ENCODE results near the gene TOMM7.

The TOMM7 gene

DNA sequence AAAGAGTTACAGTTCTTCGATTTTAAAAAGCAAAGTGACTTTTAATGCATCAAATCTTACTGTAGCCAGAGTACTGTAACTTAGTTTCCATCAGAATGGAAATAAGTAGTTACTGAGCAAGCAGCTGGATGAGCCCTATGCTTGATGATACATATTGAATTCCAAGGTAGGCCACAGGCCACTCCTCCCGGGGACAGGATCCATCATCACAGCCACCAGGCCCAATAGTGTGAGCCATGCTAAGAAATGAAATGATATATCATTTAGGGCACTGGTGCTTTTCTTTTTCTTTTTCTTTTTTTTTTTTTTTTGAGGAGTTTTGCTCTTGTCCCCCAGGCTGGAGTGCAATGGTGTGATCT is 42.9 kb upstream of the TOMM7 start:
- H3K4me3 ChIP-seq (ENCODE audit: control insufficient read depth, low read depth, low read length), result no peak overlapping the region
- TF ChIP-seq, protein P1, sequence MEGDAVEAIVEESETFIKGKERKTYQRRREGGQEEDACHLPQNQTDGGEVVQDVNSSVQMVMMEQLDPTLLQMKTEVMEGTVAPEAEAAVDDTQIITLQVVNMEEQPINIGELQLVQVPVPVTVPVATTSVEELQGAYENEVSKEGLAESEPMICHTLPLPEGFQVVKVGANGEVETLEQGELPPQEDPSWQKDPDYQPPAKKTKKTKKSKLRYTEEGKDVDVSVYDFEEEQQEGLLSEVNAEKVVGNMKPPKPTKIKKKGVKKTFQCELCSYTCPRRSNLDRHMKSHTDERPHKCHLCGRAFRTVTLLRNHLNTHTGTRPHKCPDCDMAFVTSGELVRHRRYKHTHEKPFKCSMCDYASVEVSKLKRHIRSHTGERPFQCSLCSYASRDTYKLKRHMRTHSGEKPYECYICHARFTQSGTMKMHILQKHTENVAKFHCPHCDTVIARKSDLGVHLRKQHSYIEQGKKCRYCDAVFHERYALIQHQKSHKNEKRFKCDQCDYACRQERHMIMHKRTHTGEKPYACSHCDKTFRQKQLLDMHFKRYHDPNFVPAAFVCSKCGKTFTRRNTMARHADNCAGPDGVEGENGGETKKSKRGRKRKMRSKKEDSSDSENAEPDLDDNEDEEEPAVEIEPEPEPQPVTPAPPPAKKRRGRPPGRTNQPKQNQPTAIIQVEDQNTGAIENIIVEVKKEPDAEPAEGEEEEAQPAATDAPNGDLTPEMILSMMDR (IDR thresholded peaks at IDR 0.05; ENCODE audit: control insufficient read depth, insufficient read depth, low read depth, low read length, missing control alignments), result no peak
- no peak for DNase-seq (ENCODE audit: low read depth)

GRCh38 chr7:22864855-22865601 is 42.4 kb upstream of the TOMM7 start:
- no peak overlapping the region for H3K4me3 ChIP-seq (ENCODE audit: control insufficient read depth, low read depth, low read length)
- TF ChIP-seq, protein P1 (IDR thresholded peaks at IDR 0.05; ENCODE audit: control insufficient read depth, insufficient read depth, low read depth, low read length, missing control alignments), result no peak
- DNase-seq (ENCODE audit: low read depth), result no peak

- TF ChIP-seq, protein P1 (IDR thresholded peaks at IDR 0.05; ENCODE audit: control insufficient read depth, insufficient read depth, low read depth, low read length, missing control alignments), result no peak
- no peak for DNase-seq (ENCODE audit: low read depth)
- H3K4me3 ChIP-seq (ENCODE audit: control insufficient read depth, low read depth, low read length), result no peak overlapping the region
Measured at GRCh38 chr7:22864301-22864700, 41.7 kb upstream of the TOMM7 start.

- DNase-seq (ENCODE audit: low read depth), result no peak
- TF ChIP-seq, protein P1 (IDR thresholded peaks at IDR 0.05; ENCODE audit: control insufficient read depth, insufficient read depth, low read depth, low read length, missing control alignments), result no peak
- H3K4me3 ChIP-seq (ENCODE audit: control insufficient read depth, low read depth, low read length), result no peak overlapping the region
Measured at GRCh38 chr7:22863156-22863899, 40.7 kb upstream of the TOMM7 start.

GRCh38 chr7:22861576-22861975 is 38.9 kb upstream of the TOMM7 start:
- TF ChIP-seq, protein P1 (IDR thresholded peaks at IDR 0.05; ENCODE audit: control insufficient read depth, insufficient read depth, low read depth, low read length, missing control alignments), result no peak
- no peak for DNase-seq (ENCODE audit: low read depth)
- H3K4me3 ChIP-seq (ENCODE audit: control insufficient read depth, low read depth, low read length), result no peak overlapping the region

- no peak overlapping the region for H3K4me3 ChIP-seq (ENCODE audit: control insufficient read depth, low read depth, low read length)
- TF ChIP-seq, protein P1 (IDR thresholded peaks at IDR 0.05; ENCODE audit: control insufficient read depth, insufficient read depth, low read depth, low read length, missing control alignments), result peak; percentile 52
- DNase-seq (ENCODE audit: low read depth), result no peak
Measured at GRCh38 chr7:22860784-22861482, 38.3 kb upstream of the TOMM7 start.

All from AG09309 (cell line).